ENCODE data around the gene KCNT2. TPM values are rescaled to one million over a fixed set of nuclear protein-coding genes. Genes with fewer than 3 reads are reported as not detected.

Gene KCNT2
- polyA plus RNA-seq, 1 of the 3 experiments (the other 2 are of a cell fraction) = 0.56 TPM

DNA sequence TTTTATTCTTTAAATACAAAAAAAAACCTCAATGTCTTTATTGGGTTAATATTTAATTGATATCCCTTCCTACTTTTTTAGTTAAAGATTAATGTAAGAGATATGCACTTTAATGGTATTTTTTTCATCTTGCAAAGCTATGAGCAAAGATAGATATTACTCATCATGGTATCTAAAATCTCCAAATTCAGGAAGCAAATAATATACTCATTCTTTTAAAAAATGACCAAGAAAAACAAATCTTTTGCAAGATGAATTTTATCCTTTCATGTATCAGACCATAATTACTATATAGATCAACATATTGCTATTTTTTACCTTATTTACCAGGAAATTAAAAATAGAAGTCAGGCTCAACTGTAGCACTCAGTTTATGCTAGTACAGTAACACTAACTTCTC, 330.4 kb downstream of the KCNT2 start:
- H3K27ac ChIP-seq (ENCODE audit: low read depth in 2 of 2, low read length in 1 of 2) = peak overlapping the region in 1 of 2 experiments; percentile 75; a peak in 2 of 4 replicates
- H3K4me1 ChIP-seq (ENCODE audit: control insufficient read depth in 1 of 2, insufficient read depth in 2 of 2, low read depth in 1 of 2, low read length in 1 of 2) = peaks cover 0 to 11% of the 10 kb centered on the region in 2 experiments; a peak in 3 of 4 replicates
- H4K20me1 ChIP-seq (ENCODE audit: insufficient read depth) = no peaks in the 10 kb centered on the region
- H3F3A ChIP-seq (replicated peaks; ENCODE audit: insufficient read depth) = peaks cover 20% of the 10 kb centered on the region
- no peaks in the 10 kb centered on the region for H3K9me3 ChIP-seq
- H3K79me2 ChIP-seq (ENCODE audit: insufficient read depth) = no peaks in the 10 kb centered on the region
- H3K9me2 ChIP-seq = no peaks in the 10 kb centered on the region; the same call in 1 of the 2 replicates
- H3K4me2 ChIP-seq = peak overlapping the region; percentile 64; the same call in 1 of the 2 replicates
- no peak overlapping the region for H2AFZ ChIP-seq (ENCODE audit: low read depth)
- H3K27me3 ChIP-seq (ENCODE audit: insufficient read depth) = no peaks in the 10 kb centered on the region
- H3K4me3 ChIP-seq (ENCODE audit: low read depth in 2 of 2, low read length in 1 of 2) = no peak overlapping the region; a peak in 1 of 4 replicates
- ChIA-PET POLR2A (no interaction called here), CTCF (no interaction called here)
- DNase-seq = no peak
- no peak overlapping the region for H3K9ac ChIP-seq
- no peaks in the 10 kb centered on the region for H3K36me3 ChIP-seq (replicated peaks in 1 of 2; ENCODE audit: control insufficient read depth in 1 of 2, insufficient read depth in 2 of 2, low read length in 1 of 2)
- TF ChIP-seq, protein P1, sequence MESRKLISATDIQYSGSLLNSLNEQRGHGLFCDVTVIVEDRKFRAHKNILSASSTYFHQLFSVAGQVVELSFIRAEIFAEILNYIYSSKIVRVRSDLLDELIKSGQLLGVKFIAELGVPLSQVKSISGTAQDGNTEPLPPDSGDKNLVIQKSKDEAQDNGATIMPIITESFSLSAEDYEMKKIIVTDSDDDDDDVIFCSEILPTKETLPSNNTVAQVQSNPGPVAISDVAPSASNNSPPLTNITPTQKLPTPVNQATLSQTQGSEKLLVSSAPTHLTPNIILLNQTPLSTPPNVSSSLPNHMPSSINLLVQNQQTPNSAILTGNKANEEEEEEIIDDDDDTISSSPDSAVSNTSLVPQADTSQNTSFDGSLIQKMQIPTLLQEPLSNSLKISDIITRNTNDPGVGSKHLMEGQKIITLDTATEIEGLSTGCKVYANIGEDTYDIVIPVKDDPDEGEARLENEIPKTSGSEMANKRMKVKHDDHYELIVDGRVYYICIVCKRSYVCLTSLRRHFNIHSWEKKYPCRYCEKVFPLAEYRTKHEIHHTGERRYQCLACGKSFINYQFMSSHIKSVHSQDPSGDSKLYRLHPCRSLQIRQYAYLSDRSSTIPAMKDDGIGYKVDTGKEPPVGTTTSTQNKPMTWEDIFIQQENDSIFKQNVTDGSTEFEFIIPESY (IDR thresholded peaks at IDR 0.05; ENCODE audit: borderline replicate concordance, low read depth) = no peak
- peak; percentile 60 for TF ChIP-seq TEAD4 (IDR thresholded peaks at IDR 0.05; ENCODE audit: borderline replicate concordance, insufficient read depth)
- peak; percentile 71 for TF ChIP-seq FOSL2 (IDR thresholded peaks at IDR 0.05; ENCODE audit: borderline replicate concordance, low read depth)
- peak; percentile 75 for TF ChIP-seq TCF12 (IDR thresholded peaks at IDR 0.05)
- TF ChIP-seq, protein P2, sequence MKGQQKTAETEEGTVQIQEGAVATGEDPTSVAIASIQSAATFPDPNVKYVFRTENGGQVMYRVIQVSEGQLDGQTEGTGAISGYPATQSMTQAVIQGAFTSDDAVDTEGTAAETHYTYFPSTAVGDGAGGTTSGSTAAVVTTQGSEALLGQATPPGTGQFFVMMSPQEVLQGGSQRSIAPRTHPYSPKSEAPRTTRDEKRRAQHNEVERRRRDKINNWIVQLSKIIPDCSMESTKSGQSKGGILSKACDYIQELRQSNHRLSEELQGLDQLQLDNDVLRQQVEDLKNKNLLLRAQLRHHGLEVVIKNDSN (IDR thresholded peaks at IDR 0.05; ENCODE audit: borderline replicate concordance, low read depth) = no peak
- no peak for TF ChIP-seq RCOR1 (IDR thresholded peaks at IDR 0.05; ENCODE audit: low read length)
- TF ChIP-seq, protein P3, sequence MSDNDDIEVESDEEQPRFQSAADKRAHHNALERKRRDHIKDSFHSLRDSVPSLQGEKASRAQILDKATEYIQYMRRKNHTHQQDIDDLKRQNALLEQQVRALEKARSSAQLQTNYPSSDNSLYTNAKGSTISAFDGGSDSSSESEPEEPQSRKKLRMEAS (IDR thresholded peaks at IDR 0.05; ENCODE audit: low read depth) = no peak
- no peak for TF ChIP-seq SIN3A (IDR thresholded peaks at IDR 0.05; ENCODE audit: borderline replicate concordance, low read depth, low read length)
- no peak for TF ChIP-seq RFX5 (IDR thresholded peaks at IDR 0.05; ENCODE audit: low read length)
- TF ChIP-seq TAF1 (IDR thresholded peaks at IDR 0.05; ENCODE audit: borderline replicate concordance, low read depth, low read length) = no peak
- TF ChIP-seq FOXM1 (IDR thresholded peaks at IDR 0.05; ENCODE audit: low read depth) = peak; percentile 86; the same call in 1 of the 2 replicates
- no peak for TF ChIP-seq RXRA (IDR thresholded peaks at IDR 0.05; ENCODE audit: borderline replicate concordance, low read depth)
- no peak for TF ChIP-seq ELF1 (IDR thresholded peaks at IDR 0.05)
- TF ChIP-seq CHD2 (IDR thresholded peaks at IDR 0.05; ENCODE audit: low read length, partially characterized antibody) = no peak
- TF ChIP-seq, protein P4, sequence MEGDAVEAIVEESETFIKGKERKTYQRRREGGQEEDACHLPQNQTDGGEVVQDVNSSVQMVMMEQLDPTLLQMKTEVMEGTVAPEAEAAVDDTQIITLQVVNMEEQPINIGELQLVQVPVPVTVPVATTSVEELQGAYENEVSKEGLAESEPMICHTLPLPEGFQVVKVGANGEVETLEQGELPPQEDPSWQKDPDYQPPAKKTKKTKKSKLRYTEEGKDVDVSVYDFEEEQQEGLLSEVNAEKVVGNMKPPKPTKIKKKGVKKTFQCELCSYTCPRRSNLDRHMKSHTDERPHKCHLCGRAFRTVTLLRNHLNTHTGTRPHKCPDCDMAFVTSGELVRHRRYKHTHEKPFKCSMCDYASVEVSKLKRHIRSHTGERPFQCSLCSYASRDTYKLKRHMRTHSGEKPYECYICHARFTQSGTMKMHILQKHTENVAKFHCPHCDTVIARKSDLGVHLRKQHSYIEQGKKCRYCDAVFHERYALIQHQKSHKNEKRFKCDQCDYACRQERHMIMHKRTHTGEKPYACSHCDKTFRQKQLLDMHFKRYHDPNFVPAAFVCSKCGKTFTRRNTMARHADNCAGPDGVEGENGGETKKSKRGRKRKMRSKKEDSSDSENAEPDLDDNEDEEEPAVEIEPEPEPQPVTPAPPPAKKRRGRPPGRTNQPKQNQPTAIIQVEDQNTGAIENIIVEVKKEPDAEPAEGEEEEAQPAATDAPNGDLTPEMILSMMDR (IDR thresholded peaks at IDR 0.05) = no peak
- TF ChIP-seq FOXJ3 (CRISPR knock-in tag; IDR thresholded peaks at IDR 0.05) = no peak
- no peak for TF ChIP-seq NRF1 (IDR thresholded peaks at IDR 0.05; ENCODE audit: low read depth, low read length)
- TF ChIP-seq, protein P5, sequence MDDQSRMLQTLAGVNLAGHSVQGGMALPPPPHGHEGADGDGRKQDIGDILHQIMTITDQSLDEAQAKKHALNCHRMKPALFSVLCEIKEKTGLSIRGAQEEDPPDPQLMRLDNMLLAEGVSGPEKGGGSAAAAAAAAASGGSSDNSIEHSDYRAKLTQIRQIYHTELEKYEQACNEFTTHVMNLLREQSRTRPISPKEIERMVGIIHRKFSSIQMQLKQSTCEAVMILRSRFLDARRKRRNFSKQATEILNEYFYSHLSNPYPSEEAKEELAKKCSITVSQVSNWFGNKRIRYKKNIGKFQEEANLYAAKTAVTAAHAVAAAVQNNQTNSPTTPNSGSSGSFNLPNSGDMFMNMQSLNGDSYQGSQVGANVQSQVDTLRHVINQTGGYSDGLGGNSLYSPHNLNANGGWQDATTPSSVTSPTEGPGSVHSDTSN (IDR thresholded peaks at IDR 0.05) = peak; percentile 58
- peak; percentile 78 for TF ChIP-seq JUND (IDR thresholded peaks at IDR 0.05)
- TF ChIP-seq EZH2phosphoT487 (IDR thresholded peaks at IDR 0.05; ENCODE audit: borderline replicate concordance, low read depth) = no peak
- no peak for TF ChIP-seq POLR2AphosphoS5 (IDR thresholded peaks at IDR 0.05; ENCODE audit: low read depth, low read length)
- TF ChIP-seq GATA2 (CRISPR knock-in tag; IDR thresholded peaks at IDR 0.05) = no peak
- TF ChIP-seq MEF2A (IDR thresholded peaks at IDR 0.05; ENCODE audit: borderline replicate concordance, low read depth) = peak; percentile 62
- TF ChIP-seq GABPA (IDR thresholded peaks at IDR 0.05; ENCODE audit: low read depth) = no peak
- TF ChIP-seq, protein P6, sequence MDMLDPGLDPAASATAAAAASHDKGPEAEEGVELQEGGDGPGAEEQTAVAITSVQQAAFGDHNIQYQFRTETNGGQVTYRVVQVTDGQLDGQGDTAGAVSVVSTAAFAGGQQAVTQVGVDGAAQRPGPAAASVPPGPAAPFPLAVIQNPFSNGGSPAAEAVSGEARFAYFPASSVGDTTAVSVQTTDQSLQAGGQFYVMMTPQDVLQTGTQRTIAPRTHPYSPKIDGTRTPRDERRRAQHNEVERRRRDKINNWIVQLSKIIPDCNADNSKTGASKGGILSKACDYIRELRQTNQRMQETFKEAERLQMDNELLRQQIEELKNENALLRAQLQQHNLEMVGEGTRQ (IDR thresholded peaks at IDR 0.05; ENCODE audit: borderline replicate concordance, low read depth, low read length) = no peak
- peak in 1 of 2 experiments; percentile 62; a peak in 1 of 4 replicates for TF ChIP-seq EP300 (IDR thresholded peaks at IDR 0.05; ENCODE audit: borderline replicate concordance in 1 of 2, low read depth in 1 of 2, low read length in 1 of 2)
- TF ChIP-seq NFIC (IDR thresholded peaks at IDR 0.05; ENCODE audit: borderline replicate concordance) = peak; percentile 41; the same call in 1 of the 2 replicates
- TF ChIP-seq SMC3 (IDR thresholded peaks at IDR 0.05; ENCODE audit: low read depth, low read length) = no peak
- TF ChIP-seq YY1 (IDR thresholded peaks at IDR 0.05; ENCODE audit: low read depth) = no peak
- no peak for TF ChIP-seq MXI1 (IDR thresholded peaks at IDR 0.05; ENCODE audit: low read depth, low read length)
